NCI-H2029 treated with DMSO at 0.1 percent for 48 hours (cell line): ENCODE measurements around the gene POGLUT2.

Experiments used
- DNase-seq: peaks from one replicate; lab custom pipeline; 2025; lab: John Stamatoyannopoulos, UW

Gene POGLUT2

DNA sequence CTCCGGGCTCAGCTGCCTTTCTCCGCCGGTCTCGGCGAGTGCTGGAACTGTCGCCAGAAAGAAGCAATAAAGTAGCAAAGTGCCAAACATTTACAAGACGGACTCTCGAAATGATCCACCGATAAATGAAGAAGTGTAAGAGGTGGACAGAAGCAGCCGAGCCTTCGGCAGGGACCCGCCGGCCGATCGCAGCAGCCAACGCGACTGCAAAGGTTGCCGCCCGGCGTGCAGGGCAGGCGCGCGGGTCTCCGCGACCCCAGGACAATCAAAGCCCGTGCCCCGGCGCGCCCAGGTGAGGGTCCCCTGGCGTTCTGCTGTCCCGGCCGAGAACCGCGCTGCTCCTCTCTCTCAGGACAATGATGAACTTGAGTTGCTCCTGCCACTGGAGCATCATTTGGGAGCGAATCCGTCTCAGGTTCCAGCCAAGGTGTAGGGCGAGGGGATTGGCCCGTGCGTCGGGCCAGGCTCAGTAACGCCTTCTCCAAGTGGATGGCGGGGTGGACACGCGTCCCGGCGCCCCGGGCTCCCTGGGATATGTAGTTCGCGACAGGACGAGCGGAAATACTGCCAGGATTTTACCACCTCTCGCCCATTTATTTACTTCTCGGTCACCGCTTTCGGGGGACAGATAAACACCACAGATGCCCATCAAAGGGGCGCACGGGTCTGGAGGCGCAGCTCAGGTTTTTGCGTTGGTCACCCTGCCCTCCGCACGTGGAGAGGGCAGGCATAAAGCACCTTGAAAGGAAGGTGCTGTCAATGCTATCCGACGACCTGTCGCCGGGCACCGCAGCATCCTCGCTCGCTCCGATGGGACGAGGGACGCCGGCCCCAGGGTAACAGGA is at the start of gene POGLUT2, which contains the start of gene BIVM:
Gene POGLUT2 (minus strand): TSS at position 396 of the 845 bp plus-strand sequence. CDS start 306 bp downstream, at position 90.
Gene BIVM (plus strand): TSS at position 539 of the 845 bp plus-strand sequence. CDS start 8,149 bp downstream, outside the sequence.
- peak; percentile 47 for DNase-seq

DNA sequence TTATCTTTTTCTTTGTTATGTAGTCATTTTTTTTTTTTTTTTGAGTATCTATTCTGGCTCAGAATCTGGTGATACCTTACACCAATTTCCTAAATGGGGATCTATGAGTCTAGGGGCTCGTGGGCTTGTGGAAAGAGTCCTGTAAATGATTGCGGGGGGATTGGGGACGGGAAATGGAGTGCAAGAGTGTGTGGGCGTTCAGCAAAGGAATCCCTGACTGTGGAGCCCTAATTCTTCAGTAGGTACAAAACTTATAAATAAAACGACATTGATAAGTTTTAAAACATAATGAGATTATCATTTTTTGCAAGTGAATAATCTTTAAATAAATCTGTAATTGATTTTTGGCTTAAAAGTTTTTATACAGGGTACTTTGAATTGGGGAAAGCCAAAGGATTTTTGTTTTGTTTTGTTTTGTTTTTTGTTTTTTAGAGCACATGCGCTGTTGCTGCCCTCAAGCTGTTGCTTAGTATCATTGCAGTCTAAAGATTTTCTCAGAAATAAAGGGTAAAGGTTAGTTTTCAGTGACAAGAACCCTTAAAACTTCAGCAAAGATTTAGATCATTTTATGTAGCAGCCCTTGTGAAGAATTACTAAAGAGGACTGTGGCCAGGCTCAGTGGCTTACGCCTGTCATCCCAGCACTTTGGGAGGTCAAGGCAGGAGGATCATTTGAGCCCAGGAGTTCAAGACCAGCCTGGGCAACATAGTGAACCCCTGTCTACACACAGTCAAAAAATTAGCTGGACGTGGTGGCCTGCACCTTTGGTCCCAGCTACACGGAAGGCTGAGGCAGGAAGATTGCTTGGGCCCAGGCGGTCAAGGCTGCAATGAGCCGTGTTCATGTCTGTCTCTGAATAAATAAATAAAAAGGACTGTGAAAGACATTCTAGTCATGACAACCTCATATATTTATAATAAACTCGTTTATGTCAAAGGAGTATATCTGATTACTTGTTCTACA is 48.8 kb upstream of the POGLUT2 start:
- no peak for DNase-seq

GRCh38 chr13:102846261-102847015 is 47.7 kb upstream of the POGLUT2 start:
- no peak for DNase-seq

DNA sequence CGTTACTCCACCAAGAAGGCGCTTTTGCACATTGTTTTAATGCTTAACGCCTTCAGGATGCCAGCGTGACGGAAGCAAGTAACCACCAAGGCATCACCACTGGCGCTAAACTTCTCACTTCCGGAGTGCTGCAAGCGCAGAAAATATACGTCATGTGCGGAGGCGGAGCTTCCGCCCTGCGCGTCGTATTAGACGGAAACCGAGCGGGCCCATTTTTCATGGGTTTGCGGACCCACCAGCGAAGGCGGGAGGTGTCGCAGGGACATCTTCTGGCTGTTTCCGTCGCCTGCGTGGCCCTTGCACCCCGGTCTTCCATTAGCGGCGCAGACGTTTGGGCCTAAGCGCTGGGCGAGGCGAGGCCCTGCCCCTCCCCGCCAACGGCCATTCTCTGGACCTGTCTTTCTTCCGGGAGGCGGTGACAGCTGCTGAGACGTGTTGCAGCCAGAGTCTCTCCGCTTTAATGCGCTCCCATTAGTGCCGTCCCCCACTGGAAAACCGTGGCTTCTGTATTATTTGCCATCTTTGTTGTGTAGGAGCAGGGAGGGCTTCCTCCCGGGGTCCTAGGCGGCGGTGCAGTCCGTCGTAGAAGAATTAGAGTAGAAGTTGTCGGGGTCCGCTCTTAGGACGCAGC is 47.0 kb upstream of the POGLUT2 start, which contains the start of gene ERCC5:
Gene ERCC5 (plus strand): TSS at position 403 of the 631 bp plus-strand sequence. CDS start 235 bp downstream, outside the sequence.
- DNase-seq, result no peak

- no peak for DNase-seq
Observed at GRCh38 chr13:102845289-102845629, 46.5 kb upstream of the POGLUT2 start.

- no peak for DNase-seq
Observed at GRCh38 chr13:102839462-102839861, 40.7 kb upstream of the POGLUT2 start.

- DNase-seq, result no peak
Observed at GRCh38 chr13:102838982-102839381, 40.2 kb upstream of the POGLUT2 start.

- DNase-seq, result no peak
Observed at GRCh38 chr13:102838273-102838672, 39.5 kb upstream of the POGLUT2 start.

DNA sequence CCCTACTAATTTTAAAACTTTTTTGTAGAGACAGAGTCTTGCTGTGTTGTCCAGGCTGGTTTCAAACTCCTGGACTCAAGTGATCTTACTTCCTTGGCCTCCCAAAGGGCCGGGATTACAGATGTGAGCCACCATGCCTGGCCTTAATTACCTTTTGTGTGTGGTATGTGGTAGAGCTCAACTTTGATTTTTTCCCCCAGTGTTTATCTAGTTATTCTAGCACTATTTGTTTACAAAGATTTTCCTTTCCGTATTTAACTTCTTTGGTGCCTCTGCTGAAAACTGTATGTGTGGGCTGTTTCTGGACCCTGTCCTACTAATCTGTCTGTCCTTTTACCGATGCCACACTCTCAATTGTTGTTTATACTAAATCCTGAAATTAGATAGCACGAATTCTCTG is 37.7 kb upstream of the POGLUT2 start:
- no peak for DNase-seq

DNA sequence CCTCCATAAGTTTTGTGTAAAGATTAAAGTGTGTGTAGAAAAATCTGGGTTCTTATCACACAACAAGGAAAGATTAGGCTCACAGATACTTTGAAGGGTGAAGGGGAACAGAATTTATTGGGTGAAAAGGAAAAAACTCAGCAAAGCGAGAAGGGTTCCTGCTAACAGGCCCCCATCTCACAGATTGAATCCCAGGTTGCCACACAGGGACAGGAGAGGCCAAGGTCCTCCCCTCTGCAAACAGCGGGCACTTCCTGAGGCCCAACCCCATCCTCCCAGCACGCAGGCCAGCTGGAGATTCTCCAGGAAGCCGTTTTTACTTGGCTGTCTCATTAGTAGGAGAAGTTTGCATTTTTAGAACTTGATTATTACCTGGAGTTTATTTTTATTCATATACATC is 31.9 kb upstream of the POGLUT2 start:
- DNase-seq, result no peak

DNA sequence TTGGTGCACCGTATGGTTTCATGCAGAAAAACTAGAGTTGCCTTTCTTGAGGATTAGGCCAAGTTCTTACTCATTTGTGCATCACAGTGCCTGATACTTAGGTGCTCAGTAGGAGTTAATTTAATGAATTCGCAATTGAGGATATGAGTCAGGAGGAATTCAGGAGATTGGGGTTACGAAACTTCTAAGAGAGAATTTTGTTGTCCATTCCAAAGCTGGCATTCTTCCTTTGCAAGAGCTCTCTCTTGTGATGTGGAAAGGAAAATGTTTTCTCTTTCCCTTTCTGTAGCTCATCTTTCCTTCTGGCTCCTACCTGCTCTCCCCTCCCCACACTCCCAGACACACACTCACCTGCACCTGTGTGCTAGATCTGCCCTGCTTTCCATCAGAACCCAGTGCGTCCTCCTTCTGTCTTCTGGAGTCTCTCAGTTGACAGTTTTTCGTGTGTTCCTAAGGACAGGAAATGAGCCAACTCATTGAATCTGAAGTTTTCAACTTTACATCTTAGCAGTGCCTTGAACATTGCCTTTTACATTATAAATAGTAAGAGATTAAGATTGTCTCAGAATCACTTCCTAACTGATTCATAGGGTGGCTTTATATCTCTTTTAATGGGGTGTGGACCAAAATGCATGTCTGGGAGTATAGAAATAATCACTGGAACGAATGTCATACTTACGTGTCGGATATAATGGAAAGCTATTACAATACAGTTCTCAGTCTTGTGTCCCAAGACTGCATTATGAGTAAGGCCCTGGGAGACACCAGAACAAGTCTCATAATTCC is 27.3 kb upstream of the POGLUT2 start:
- DNase-seq, result no peak

- no peak for DNase-seq
Observed at GRCh38 chr13:102825400-102825799, 26.6 kb upstream of the POGLUT2 start.

- no peak for DNase-seq
Observed at GRCh38 chr13:102817907-102818306, 19.1 kb upstream of the POGLUT2 start.

GRCh38 chr13:102817241-102817640 is 18.5 kb upstream of the POGLUT2 start:
- DNase-seq, result no peak

DNA sequence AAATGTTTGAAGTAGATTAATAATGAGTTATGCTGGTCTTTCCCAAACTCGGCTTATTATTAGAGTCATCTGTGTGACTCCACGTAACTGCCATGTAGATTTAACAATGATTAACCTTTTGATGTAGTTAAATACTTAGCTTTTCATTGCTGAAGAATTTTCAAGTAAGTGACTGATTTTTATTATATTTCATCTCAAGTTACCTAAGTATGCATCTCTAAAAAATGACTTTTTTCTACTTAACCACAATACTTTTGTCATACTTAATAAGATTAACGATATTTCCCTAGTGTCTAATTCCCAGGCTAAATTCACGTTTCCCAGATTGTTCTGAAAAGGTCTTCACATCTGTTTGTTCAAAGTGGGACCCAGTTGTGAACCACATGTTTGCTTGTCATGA is 17.9 kb upstream of the POGLUT2 start:
- no peak for DNase-seq

- DNase-seq, result no peak
Observed at GRCh38 chr13:102815788-102816187, 17.0 kb upstream of the POGLUT2 start.

DNA sequence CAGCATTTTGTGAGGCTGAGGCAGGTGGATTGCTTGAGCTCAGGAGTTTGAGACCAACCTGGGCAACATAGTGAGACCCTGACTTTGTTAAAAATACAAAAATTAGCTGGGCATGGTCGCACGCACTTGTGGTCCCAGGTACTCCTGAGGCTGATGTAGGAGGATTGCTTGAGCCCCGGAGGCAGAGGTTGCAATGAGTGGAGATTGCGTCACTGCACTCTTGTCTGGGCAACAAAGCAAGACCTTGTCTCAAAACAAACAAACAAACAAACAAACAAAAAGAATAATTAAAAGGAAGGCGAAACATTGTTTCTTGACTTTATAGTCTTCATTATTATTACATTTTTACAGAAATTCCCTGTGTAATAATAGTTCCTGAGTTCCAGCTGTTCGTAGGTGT is 16.0 kb upstream of the POGLUT2 start:
- no peak for DNase-seq

GRCh38 chr13:102814025-102814607 is 15.3 kb upstream of the POGLUT2 start:
- DNase-seq, result no peak

DNA sequence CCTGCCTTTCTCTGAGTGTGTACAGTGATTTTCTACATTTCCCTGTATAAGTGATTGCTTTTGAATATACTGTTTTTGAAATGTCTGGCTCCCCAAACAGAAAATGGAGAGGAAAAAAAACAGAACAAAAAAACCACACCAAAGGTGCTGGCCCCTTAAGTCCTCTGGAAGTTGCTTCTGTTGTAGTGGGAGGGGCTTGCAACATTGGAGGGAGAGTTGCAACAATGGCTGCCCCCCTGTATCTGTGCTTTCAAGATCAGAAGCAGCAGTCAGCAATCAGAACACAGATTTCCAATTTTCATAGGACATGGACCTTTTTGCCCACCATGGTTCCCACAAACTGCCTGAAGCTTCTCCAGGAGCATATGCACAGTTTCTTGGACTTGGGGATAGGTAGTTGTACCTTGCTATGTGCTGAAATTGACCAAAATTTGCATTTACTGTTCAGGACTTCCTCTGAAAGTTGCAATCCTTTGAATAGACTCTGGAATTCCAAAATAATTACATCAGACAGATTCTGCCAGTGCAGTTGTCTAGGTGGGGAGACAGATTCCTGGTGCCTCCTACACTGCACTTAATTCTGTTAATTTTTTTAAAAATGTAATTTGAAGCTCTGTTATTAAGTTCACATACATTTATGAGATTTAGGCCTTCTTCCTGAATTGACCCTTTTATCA is 14.0 kb upstream of the POGLUT2 start:
- no peak for DNase-seq

DNA sequence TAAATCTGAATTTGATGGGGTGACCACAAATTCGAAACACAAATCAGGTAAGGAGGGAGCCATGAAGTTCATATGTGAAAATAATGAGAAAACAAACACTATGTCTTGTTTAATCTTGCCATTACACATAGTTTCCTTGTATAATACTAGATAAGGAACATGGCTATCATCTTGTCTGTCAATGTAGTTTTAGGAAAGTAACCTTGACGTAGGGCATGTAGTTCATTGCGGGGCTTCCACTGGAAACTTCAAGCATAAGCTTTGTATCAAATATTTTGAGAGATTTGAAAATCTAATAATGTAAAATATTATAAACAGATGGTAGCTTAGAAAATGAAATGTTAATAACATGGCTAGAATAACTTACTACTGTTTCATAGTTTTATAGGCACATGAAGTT is 8.9 kb upstream of the POGLUT2 start:
- no peak for DNase-seq
